ENCODE results near the gene SCFD2. TPM values are rescaled to one million over a fixed set of nuclear protein-coding genes. Genes with fewer than 3 reads are reported as not detected.

SCFD2 gene
- total and polyA plus RNA-seq, 2 experiments from 2014 or later = 30.7 to 33.2 TPM

DNA sequence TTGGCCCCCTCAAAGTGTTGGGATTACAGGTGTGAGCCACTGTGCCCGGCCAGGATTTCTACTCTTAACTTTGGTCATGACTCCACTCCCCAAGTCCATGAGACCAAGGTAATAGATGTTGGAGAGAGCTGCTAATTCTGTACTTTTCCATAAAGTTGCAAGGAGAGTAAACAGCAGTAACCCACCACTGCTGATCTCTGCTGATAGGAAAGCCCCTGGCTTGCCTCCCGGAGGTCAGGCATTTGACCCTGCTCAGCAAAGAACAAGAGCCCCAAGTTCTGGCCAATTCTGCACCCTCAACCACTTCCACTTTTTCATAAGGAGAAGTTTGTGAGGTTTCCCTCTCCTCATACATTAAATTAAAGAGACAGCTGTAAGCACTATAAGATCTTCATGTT, 360.7 kb downstream of the SCFD2 start:
- H4K20me1 ChIP-seq (ENCODE audit: insufficient read depth) = no peaks in the 10 kb centered on the region
- no peak overlapping the region for H3K4me2 ChIP-seq (ENCODE audit: unreplicated experiment)
- H3K9me2 ChIP-seq (ENCODE audit: insufficient read depth) = no peaks in the 10 kb centered on the region
- no peak overlapping the region for H3K4me3 ChIP-seq
- WGBS, 2 experiments (ENCODE audit: low coverage in 1 of 2, low lambda C conversion rate in 2 of 2, missing lambda C conversion rate in 2 of 2) = 96 to 100% methylated on average over 2 of the region's 2 CpGs
- no peak overlapping the region for H2AFZ ChIP-seq
- no peaks in the 10 kb centered on the region for H3K79me2 ChIP-seq (ENCODE audit: insufficient read depth)
- H3K4me1 ChIP-seq (ENCODE audit: insufficient read depth) = peaks cover 2% of the 10 kb centered on the region; the same call in 1 of the 2 replicates
- TF ChIP-seq EZH2phosphoT487 (IDR thresholded peaks at IDR 0.05; ENCODE audit: insufficient read depth, low read depth) = no peak
- TF ChIP-seq EZH2 (IDR thresholded peaks at IDR 0.05; ENCODE audit: insufficient read depth, poor library complexity, severe bottlenecking) = no peak
- no peaks in the 10 kb centered on the region for H3F3A ChIP-seq (ENCODE audit: insufficient read depth)
- no peaks in the 10 kb centered on the region for H3K27me3 ChIP-seq (replicated peaks; ENCODE audit: insufficient read depth)
- no peak overlapping the region for H3K27ac ChIP-seq
- DNase-seq = no peak
- H3K9me3 ChIP-seq (ENCODE audit: low read depth) = no peaks in the 10 kb centered on the region
- in situ Hi-C loops (cut with MboI) = loop anchor here (25.0 kb wide), 3 partner anchors 357 to 907 kb away; partner anchors contain the start of gene SCFD2
- no peaks in the 10 kb centered on the region for H3K36me3 ChIP-seq (ENCODE audit: low read depth)
- H3K9ac ChIP-seq = no peak overlapping the region

DNA sequence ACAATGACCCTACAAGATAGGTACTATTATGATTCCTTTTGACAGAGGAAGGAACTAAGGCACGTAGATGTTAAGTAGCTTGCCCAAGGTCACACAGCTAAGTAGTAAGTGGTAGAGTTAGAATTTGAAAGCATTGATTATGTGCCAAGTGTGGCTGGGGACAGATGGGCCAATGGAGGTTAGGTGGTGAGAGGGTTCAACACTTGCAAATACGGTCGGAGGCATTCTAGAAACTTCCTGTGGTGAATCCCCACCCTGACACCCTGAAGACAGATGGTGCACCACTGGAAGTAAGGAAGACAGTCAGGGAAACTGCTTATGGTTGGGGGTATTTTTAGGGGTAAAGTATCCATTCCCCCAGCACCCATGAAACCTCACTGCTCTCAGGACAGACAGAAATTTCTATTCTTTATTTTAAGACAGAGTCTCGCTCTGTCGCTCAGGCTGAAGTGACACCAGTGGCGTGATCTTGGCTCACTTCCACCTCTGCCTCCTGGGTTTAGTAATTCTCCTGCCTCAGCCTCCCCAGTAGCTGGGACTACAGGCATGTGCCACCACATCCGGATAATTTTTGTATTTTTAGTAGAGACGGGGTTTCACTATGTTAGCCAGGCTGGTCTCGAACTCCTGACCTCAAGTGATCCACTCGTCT, 361.2 kb downstream of the SCFD2 start:
- Histone ChIP-seq H3K4me1 (ENCODE audit: insufficient read depth) (no peaks in the 10 kb centered on the region), H3K9ac (no peak overlapping the region), H3K4me3 (no peak overlapping the region), H4K20me1 (ENCODE audit: insufficient read depth) (no peaks in the 10 kb centered on the region), H3K27ac (no peak overlapping the region), H3K9me2 (ENCODE audit: insufficient read depth) (no peaks in the 10 kb centered on the region), H3K4me2 (ENCODE audit: unreplicated experiment) (no peak overlapping the region), H3K9me3 (ENCODE audit: low read depth) (no peaks in the 10 kb centered on the region), H3K36me3 (ENCODE audit: low read depth) (no peaks in the 10 kb centered on the region), H3K27me3 (replicated peaks; ENCODE audit: insufficient read depth) (no peaks in the 10 kb centered on the region), H2AFZ (no peak overlapping the region), H3F3A (ENCODE audit: insufficient read depth) (no peaks in the 10 kb centered on the region), H3K79me2 (ENCODE audit: insufficient read depth) (no peaks in the 10 kb centered on the region)
- in situ Hi-C loops (cut with MboI) = loop anchor here (25.0 kb wide), 3 partner anchors 358 to 908 kb away; partner anchors contain the start of gene SCFD2
- 95 to 100% methylated on average over 10 of the region's 10 CpGs for WGBS, 2 experiments (ENCODE audit: low coverage in 1 of 2, low lambda C conversion rate in 2 of 2, missing lambda C conversion rate in 2 of 2)
- no peak for TF ChIP-seq EZH2phosphoT487 (IDR thresholded peaks at IDR 0.05; ENCODE audit: insufficient read depth, low read depth)
- no peak for TF ChIP-seq EZH2 (IDR thresholded peaks at IDR 0.05; ENCODE audit: insufficient read depth, poor library complexity, severe bottlenecking)
- DNase-seq = no peak

DNA sequence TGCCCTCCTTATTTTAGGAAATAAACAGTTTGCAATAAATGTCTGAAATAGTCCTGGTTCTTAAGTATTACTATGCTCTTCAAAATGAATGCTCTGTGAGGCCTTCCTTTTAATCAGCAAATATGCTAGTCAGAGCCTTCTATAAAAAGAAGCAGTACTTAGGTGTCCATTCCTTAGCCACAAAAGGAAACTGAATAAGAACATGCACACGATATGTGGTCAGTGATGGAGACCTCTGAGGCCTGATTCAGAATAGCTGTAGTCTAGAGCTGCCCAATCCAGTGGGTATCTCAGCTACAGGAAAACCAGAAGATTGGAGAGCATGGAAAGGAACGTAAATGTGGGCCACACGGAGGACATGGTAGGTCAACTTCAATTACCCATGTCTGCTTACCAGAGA, 361.9 kb downstream of the SCFD2 start:
- Histone ChIP-seq H3K36me3 (ENCODE audit: low read depth) (no peaks in the 10 kb centered on the region), H3K4me2 (ENCODE audit: unreplicated experiment) (no peak overlapping the region), H3K4me1 (ENCODE audit: insufficient read depth) (no peaks in the 10 kb centered on the region), H3K79me2 (ENCODE audit: insufficient read depth) (no peaks in the 10 kb centered on the region), H3K27me3 (replicated peaks; ENCODE audit: insufficient read depth) (no peaks in the 10 kb centered on the region), H3K9me2 (ENCODE audit: insufficient read depth) (no peaks in the 10 kb centered on the region), H3K27ac (no peak overlapping the region), H3K9me3 (ENCODE audit: low read depth) (no peaks in the 10 kb centered on the region), H3K9ac (no peak overlapping the region), H3F3A (ENCODE audit: insufficient read depth) (no peaks in the 10 kb centered on the region), H4K20me1 (ENCODE audit: insufficient read depth) (no peaks in the 10 kb centered on the region), H2AFZ (no peak overlapping the region), H3K4me3 (no peak overlapping the region)
- TF ChIP-seq EZH2phosphoT487 (IDR thresholded peaks at IDR 0.05; ENCODE audit: insufficient read depth, low read depth) = no peak
- TF ChIP-seq EZH2 (IDR thresholded peaks at IDR 0.05; ENCODE audit: insufficient read depth, poor library complexity, severe bottlenecking) = no peak
- in situ Hi-C loops (cut with MboI) = loop anchor here (25.0 kb wide), 3 partner anchors 358 to 908 kb away; partner anchors contain the start of gene SCFD2
- WGBS, 2 experiments (ENCODE audit: low coverage in 1 of 2, low lambda C conversion rate in 2 of 2, missing lambda C conversion rate in 2 of 2) = 81 to 83% methylated on average over 3 of the region's 3 CpGs
- DNase-seq = peak; percentile 24

DNA sequence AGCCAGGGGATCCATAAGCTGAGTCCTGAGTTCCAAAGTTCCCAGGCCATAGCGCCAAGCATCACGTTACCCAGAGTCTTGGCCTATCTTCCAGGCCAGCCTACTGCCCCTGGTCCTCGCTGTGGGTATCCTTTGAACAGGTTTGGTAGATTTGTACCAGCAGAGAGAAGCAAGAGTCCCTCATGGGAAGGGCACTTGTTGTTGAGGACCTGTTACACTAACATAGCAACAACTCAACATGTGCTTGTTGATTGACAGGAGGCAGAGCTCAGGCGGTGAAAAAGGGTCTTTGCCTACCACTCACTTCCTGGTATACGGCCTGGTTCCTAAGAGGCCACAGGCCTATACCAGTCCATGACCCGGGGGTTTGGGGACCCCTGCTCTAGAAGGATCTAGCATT, 365.3 kb downstream of the SCFD2 start:
- Histone ChIP-seq H3K27ac (no peak overlapping the region), H4K20me1 (ENCODE audit: insufficient read depth) (no peaks in the 10 kb centered on the region), H3K4me2 (ENCODE audit: unreplicated experiment) (no peak overlapping the region), H3K4me3 (no peak overlapping the region), H2AFZ (no peak overlapping the region), H3K4me1 (ENCODE audit: insufficient read depth) (peaks cover 18% of the 10 kb centered on the region), H3K36me3 (ENCODE audit: low read depth) (no peaks in the 10 kb centered on the region), H3F3A (ENCODE audit: insufficient read depth) (peaks cover 20% of the 10 kb centered on the region), H3K9me2 (ENCODE audit: insufficient read depth) (no peaks in the 10 kb centered on the region), H3K27me3 (replicated peaks; ENCODE audit: insufficient read depth) (no peaks in the 10 kb centered on the region), H3K79me2 (ENCODE audit: insufficient read depth) (no peaks in the 10 kb centered on the region), H3K9ac (no peak overlapping the region), H3K9me3 (ENCODE audit: low read depth) (no peaks in the 10 kb centered on the region)
- 96 to 98% methylated on average over 6 of the region's 6 CpGs for WGBS, 2 experiments (ENCODE audit: low coverage in 1 of 2, low lambda C conversion rate in 2 of 2, missing lambda C conversion rate in 2 of 2)
- no peak for DNase-seq
- no peak for TF ChIP-seq EZH2phosphoT487 (IDR thresholded peaks at IDR 0.05; ENCODE audit: insufficient read depth, low read depth)
- TF ChIP-seq EZH2 (IDR thresholded peaks at IDR 0.05; ENCODE audit: insufficient read depth, poor library complexity, severe bottlenecking) = no peak
- in situ Hi-C loops (cut with MboI) = loop anchor here (25.0 kb wide), 3 partner anchors 362 to 912 kb away; partner anchors contain the start of gene SCFD2
